HG03521 (cell line): ENCODE results near the gene POLE.

ENCODE experiments used
- ATAC-seq: cut with Tn5 transposase; IDR thresholded peaks from one replicate; pipeline ENCODE4 v1.9.1; 2021; ENCODE audit warnings: mild to moderate bottlenecking, moderate library complexity; ENCODE audit not compliant: unreplicated experiment

The POLE gene

DNA sequence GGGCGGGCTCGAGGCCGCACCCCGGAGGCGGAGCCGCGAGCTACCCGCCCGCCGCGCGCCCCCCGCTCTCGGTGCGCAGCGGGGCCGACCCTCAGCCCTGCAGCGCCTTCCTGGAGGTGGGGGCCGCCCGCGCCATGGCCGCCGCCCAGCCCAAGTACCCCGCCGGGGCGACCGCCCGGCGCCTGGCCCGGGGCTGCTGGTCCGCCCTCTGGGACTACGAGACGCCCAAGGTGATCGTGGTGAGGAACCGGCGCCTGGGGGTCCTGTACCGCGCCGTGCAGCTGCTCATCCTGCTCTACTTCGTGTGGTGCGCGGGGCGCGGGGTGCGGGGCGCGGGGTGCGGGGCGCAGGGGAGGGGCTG, 68.5 kb downstream of the POLE start, which contains the start of gene P2RX2:
Gene P2RX2, plus strand, starts transcription at position 94 of the 361 bp plus-strand sequence. Its CDS starts 41 bp downstream, at position 135.
- no peak for ATAC-seq

DNA sequence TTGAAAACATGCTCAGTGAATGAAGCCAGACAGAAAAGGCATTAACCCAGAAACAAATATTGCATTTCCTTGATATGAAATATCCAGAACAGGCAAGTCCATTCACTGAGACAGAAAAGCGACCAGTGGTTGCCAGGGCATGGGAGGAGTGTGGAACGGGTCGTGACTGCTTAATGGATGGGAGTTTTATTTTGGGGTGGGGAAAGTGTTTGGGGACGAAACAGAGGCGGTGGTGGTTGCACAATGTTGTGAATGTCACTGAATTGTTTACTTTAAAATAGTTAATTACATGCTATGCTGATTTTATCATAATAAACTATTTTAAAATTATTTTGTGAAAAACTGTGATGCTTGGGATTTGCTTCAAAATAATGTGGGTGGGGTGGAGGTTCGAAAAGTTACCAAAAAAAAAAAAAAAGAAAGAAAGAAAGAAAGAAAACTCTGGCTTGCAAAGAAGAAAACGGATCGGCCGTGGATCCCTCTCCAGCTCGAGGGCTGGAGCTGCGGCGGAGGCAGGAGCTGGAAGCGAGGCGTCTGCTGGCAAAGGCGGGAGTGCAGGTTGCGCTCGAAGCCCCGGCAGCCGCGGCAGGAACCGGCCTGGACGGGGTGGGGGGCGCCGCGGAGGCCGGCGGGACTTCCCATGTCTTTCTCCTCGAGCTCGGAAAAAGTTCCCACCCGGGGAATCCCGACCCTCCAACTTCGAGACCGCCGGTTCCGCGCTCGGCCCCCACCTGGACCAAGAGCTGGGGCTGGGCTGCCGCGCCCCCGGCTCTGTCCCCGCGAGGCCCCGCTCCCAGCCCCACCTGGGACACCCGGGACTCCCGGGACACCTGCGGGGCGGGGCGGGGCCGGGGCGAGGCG, 69.1 kb downstream of the POLE start:
- ATAC-seq: no peak

DNA sequence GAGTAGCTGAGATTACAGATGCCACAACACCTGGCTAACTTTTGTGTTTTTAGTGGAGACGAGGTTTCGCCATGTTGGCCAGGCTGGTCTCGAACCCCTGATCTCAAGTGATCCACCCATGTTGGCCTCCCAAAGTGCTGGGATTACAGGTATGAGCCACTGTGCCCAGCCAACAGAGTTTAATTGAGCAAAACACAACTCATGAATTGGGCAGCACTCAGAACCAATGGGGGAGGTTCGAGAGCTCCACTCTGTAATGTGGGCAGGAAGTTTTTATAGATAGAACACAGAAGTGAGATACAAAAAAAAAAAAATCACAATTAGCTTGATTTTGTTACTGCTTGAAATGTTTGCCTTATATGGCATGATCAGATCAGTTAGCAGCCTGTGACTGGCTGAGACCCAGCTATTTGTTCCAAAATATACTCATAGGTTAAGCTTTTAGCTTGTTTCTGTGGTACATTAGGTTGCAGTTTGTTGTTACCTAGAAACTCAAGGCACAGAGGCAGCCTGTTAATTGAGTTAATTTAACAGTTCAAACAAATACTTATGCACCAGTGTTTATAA, 69.9 kb downstream of the POLE start:
- ATAC-seq: no peak

DNA sequence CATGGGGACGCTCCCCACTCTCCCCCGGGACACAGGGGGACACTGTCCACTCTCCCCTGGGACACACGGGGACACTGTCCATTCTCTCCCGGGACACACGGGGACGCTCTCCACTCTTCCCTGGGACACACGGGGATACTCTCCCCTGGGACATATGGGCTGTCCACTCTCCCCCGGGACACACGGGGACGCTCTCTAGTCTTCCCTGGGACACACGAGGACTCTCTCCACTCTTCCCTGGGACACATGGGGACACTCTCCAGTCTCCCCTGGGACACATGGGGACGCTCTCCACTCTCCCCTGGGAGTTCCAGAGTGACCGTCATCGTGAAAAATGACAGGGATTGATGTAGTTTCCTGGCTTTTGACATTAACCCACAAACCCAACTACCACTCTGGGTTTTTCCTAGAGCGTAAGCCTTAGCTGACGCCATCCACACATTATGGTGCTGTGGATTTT, 71.5 kb downstream of the POLE start:
- ATAC-seq: no peak

DNA sequence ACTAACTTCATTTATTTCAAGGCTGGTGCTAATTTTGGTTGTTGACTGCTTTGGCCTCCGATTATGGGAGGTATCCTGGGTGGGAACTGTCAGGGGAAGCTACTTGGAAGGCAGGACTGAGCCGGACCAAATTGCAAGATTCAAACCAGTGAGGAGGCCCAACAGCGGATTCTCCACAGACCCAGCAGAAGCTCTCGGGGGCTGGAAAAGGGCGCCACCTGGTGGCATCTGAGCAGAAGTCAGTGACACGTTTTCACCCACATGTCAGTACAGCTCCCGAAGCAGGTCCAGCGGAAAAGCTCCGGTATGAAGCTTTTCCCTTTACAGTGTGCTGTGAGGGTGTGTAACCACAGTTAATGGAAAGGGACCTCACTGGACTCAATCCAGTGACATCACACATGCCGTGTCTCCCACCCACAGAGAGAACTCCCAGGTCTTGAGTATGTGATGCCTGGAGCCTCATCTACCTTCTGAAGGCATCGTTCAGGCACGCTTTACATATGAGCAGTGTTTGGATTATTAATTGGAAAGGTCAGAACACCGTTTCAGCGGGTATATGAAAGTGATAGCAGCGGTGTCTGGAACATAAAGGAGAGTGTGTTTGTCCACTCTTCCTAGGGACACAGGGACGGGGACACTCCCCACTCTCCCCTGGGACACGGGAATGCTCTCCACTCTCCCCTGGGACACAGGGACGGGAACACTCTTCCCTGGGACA, 72.1 kb downstream of the POLE start:
- no peak for ATAC-seq

DNA sequence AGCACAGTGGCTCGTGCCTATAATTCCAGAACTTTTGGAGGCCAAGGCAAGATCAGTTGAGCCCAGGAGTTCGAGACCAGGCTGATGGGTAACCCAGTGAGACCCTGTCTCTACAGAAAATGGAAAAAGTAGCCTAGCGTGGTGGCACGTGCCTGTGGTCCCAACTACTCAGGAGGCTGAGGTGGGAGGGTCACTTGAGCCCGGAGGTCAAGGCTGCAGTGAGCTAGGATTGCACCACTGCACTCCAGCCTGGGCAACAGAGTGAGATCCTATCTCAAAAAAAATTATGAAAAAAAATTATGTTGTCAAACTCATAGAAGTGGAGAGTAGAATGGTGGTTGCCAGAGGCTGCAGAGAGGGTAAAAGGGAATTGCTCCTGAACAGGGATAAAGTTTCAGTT, 73.1 kb downstream of the POLE start:
- no peak for ATAC-seq

DNA sequence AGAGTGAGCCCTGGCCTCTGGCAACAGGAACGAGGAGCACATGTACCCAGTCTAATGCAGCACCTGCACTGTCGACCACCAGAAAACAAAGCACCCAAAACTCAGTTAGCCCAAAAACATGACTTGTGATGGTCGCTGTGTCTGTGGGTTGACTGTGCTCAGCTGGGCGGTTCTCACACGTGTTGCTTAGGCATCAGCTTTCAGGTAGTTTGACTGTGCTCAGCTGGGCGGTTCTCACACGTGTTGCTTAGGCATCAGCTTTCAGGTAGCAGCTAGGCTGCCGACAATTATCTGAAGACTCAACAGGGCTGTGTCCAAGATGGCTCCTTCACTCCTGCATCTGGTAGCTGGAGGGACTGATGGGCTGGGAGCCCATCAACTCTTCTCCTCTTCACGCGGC, 75.5 kb downstream of the POLE start:
- ATAC-seq: no peak

DNA sequence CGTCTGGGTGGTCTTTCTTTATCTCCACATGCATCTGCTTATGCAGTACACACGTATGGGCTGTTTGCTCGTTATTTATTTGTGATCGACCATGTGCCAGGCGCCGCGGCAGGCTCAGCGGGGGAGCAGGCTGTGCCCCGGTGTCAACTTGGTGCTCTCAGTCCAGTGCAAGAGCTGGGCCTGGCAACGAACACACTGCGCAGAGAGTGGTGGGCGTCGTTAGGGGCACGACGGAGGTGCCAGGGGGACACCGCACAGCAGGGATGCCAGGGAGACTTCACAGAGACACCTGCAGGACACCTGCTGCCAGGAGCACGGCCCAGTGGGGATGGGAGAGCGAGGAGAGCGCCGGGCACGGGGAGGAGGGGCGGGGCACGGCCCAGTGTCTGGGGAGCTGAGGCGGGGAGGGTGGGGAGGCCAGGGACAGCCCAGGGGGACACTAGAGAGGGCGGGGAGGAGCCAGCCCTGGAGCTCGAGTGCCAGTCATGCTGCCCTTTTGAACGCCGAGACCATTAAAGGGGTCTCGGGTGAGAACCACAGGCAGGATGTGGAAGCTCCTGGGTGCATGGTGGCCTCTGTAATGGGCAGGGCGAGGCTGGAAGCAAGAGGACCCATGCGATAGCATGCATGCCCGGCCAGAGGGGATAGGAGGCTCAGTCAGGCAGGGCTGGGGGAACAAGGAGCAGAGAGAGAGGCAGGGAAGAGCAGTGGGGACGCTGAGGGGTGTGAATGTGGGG, 76.1 kb downstream of the POLE start:
- no peak for ATAC-seq

DNA sequence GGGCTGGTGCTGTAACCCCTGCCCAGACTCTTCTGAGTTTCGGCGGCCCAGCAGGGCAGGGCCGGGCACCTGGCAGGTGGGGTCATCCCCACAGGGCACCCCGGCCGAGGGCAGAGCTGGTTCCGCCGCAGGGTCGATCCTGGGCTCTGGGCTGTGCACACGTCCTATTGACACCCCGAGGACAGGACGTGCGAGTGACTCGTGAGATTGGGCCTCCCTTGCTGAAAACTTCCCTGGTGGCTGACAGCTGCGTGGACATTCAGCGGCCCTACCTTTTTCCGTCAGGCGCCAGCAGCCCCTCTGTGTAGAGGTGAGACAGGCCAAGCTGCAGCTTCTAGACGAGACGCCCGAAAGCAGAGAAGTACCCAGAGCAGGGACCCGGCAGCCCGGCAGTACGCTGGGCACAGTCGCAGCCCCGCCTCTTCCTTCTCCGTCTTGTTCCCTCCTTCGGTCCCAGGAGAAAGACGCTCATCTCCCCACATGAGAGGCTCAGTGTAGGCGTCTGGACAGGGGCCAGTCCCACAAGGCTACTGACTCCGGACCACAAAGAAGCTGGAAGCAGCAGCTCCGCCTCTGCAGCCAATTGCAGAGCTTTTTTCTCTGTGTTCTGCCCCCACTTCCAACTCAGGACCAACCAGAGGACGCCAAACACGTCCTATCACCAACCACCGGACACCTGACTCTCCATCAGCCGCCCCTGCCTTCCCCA, 76.9 kb downstream of the POLE start, which contains the start of gene LRCOL1:
Gene LRCOL1, minus strand, starts transcription at position 532 of the 709 bp plus-strand sequence. CDS start 4,331 bp downstream, outside the sequence.
- no peak for ATAC-seq

DNA sequence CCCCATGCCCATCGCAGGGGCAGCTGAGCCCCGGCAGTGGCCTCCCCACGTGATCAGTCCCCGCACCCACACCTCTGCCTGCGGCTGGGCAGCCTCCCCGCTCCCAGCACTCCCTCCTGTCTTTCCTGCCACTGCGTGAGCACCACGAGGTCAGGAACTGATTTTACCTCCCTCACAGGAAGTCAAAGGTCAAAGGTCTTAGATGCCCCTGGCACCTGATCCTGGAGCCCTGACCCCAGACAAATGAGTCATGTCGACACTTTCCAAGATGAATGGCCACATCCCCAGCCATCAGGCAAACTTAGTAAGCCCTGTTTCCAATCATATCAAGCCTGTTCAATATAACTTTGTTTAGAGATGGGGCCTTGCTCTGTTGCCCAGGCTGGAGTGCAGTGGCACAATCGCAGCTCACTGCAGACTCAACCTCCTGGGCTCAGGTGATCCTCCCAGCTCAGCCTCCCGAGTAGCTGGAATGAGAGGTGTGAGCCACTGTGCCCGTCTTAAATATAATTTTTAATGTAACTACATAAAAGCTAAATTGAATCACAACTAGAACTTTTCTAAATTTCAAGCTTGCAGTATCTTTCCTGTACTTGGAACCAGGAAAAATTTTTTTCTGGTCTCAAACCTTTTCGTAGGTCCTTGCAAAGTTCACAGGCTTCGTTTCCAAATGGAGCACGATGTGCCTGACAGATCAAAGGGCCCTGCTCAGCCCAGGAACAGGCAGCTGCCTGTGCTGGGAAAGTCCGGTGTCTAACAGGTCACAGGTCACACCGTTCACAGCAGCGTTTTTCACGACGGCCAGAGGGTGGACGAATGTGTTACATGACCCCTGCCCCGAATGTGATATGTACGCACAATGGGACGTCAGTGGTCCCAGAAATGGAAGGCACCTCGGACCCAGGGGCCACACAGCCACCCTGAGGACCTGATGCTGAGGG, 78.6 kb downstream of the POLE start:
- ATAC-seq: no peak

DNA sequence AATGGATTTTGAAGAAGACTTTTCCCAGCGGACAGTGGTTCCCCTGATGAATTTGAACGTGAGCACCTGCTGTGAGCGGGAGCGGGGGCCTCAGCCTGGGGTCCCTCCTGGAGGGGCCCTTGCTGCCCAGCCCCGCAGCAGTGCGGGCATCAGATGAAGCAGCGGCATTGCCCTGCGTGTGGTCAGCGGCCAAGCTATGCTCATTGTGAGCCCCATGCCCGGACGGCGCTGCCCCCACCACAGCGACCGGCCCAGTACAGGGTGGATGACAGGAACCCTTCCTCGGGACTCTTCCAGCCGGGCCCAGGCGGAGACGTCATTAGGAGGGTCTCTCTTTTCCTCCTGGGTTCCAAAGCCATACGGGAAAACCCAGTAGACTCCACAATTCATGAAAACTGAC, 80.2 kb downstream of the POLE start:
- ATAC-seq: no peak

DNA sequence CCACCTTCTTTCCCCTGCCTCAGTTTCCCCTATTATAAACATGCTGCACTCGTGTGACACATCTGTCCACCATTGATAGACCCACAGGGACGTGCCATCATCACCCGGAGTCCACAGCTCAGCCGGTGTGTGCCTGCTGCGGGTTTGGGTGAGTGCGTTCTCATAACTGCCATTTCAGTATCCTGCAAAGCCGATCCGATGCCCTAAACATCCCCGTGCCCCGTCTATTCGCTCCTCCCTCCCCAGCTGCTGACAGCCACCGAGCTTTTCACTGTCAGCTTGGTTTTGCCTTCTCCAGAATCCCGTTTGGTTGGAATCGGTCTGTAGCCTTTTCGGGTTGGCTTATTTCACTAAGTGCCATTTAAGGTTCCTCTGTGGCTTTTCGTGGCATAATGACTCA, 80.7 kb downstream of the POLE start:
- no peak for ATAC-seq

DNA sequence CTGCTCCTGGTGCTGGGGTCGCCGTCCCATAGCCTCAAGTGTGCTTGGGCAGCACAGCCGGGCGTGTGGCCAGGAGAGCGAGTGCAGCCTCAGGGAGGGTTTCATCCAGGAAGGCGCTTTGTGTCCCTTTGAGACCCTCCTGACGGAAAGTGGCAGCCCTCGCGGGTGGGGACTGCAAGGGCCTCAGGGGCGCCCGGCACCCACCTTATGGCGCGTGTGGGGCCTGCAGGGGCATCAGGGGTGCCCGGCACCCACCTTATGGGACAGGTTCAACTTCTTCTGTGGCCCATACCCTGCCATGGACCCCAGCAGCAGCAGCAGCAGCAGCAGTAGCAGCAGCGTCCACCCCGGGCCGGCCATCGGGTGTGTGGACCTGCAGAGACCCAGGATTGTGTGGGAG, 81.2 kb downstream of the POLE start:
- ATAC-seq: no peak

DNA sequence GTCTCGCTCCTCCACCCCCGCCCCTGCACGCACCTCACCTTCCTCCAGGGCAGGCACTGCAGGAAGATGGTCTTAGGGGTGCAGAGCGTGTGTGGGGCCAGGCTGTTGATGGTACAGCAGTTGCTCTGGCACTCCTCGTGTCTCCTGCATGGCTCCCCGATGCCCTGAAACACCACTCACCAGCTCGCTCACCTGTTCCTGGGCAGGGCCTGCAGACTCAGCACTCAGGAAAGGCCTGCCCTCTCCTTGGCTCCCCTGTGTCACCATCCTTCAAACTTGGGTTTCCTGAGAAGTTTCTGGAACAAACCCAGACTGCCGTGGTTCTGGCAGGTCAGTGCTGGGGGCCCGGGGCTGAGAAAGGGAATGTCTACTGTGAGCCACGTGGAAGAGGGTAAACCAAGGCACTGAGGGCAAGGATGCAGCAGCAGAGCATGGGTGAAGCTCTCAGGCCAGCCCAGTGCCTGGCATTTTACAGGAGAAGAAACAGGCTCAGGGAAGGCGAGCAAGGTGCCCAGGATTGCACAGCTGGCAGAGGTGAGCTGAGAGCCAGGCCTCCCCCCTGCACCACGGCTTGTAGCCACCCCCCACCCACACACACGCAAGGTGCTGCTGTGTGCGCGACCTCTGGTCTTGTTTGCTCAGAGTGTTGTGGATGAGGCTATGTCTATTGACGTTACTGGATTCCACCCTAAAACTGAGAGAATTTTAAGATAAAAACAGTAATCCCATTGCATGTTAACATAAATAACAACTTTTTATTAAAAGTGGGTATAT, 82.3 kb downstream of the POLE start:
- ATAC-seq: no peak

DNA sequence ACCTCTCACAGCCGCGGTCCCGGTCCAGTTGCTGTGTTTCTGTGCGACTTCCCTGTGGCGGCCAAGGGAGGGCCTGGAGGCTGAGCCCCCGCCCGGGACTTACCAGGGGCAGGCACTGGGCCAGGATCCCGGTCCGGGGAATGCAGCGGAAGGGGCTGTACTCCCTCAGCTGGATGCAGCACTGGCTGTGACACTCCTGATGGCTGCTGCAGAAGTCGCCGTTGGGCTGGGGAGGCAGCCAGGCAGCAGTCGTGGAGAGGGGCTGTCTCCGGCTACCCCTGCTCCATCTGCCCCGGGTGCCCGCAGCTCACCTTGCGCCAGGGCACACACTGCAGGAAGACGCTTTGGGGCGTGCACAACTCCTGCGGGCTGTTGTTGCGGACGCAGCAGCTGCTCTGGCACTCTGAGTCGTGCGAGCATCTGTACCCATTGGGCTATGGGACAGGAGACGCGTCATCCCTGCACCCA, 83.0 kb downstream of the POLE start:
- no peak for ATAC-seq

DNA sequence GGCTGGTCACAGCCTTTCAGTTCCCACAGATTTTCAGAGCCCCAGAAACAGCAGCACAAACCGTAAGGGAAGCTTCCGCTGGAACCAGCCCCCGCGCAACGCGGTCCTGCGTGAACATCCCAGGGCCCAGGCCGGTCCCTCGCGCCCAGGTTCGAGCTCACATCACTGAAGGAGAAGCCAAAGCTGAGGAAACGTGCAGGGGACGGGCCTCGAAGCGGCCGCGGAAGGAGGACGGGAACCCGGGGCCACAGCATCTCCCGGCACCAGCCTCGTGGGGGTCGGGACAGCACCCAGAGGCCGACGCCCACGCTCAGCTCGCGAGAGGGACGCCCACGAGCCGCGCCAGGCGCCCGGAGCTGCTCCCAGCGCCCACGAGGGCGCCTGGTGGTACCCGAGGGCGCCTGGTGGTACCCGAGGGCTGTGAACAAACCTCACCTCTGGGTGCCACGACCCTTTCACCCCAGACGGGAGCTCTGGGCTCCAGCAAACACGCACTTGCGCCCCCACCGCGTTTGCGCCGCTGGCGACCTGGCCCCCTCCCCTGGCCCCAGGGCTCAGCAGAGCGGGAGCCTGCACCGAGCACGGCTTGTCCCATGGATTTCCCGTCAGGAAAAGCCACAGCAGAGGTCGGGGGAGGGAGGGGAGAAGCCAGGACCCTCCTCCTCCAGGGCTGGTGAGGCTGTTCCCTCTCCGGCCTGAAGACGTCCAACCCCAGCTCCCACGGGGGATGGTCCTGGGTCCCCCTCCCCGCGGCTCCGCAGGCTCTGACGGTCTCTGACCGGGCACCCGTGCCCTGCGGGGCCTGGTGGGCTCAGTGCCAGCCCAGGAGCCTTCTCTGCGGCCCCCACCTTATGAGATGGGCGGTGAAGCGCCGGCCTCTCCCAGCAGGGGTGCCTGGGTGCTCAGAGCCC, 83.6 kb downstream of the POLE start:
- no peak for ATAC-seq

DNA sequence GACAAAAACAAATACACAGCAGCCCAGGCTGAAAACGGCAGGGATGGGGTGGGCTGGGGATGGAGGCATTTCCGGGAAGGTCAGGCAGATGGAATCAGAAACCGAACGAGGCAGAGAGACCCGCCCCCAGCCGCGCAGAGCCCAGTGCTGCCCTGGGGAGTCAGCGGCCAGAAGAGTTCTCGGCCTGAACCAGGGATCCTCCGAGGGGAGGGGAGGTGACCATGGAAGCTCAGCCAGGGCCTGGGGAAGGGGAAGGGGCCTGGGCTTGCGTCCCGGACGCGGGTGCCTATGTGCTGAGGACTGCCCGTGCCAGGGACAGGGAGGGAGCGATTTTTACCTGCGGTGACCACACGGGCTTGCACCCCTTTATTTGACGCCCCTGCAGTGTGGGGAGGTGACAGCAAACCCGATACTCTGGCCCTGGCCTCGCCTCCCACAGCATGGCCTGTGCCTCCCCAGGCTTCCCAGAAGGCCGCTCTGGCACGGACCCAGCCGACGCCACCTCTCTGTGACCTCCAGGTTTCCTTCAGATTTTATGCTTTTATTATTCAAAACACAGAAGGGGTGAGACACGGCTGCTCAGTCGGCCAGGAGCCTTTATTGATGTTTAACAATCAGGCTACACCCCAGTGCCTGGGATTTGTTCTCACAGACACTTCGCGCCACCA, 84.4 kb downstream of the POLE start:
- no peak for ATAC-seq
